Inflammatory macrophage (primary cell): ENCODE data around the gene RPS6KB2.
"Not testable (repeated sequence)": the region's sequence is repeated elsewhere in the genome, so short reads cannot be mapped to it uniquely, and the experiment has no call there.

Source experiments
- DNase-seq, 2 donors: peaks; one replicate each; pipeline ENCODE4 v3.0.0-alpha.2; 2020 to 2022

Gene RPS6KB2

DNA sequence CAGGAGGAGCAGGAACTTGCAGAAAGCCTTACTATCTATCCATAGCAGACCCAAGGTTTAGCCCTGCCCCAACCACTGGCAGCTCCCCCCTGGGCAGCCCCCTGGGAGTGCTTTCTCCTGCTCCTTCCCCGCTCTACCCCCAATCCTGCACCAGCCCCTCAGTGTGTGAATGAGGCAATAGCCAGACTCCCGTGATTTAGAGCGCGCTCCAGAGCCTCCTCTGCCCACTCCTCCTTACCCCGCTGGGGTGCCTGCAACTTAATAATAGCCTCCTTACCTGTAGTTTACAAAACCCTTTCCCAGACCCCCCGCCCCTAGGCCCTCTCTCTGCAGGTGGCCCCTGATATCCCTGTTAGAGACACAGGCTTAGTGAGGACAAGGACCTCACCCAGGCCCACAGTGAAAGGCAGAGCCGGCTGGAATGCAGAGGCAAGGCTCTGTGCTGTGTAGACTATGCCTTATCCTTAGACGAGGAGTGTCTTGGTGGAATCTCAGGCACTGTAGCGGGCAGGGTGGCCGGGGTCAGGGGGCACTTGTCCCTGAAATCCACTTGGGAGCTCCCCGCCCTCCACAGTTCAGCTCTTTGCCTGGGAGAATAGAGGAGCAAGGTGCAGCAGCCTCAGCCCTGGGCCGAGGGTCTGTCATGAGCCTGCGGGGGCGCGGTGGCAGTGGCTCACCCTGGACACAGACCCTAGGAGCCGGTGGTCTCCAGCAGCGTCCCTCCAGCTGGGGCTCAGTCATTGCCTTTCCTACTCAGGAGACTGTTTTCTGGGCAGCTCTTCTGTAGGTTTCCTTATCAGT, 17.1 kb upstream of the RPS6KB2 start:
- DNase-seq, result no peak

DNA sequence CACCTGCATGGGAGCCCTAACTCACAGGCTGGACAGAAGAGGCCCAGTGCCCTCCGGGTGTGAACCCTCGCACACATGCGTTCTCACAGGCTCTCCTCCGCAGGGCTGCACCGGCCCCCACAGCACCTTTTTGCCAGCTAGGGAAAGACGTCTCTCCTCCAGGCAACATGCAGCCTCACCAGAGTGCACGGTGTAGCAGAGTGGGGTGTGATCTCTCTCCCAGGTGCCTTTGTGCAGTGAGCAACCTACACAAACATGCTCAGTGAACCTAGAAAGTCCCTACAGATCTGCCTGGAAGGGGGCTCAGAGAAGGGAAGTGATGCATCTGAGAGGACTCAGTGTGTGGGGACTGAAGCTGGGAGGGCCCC, 16.5 kb upstream of the RPS6KB2 start:
- no peak for DNase-seq

DNA sequence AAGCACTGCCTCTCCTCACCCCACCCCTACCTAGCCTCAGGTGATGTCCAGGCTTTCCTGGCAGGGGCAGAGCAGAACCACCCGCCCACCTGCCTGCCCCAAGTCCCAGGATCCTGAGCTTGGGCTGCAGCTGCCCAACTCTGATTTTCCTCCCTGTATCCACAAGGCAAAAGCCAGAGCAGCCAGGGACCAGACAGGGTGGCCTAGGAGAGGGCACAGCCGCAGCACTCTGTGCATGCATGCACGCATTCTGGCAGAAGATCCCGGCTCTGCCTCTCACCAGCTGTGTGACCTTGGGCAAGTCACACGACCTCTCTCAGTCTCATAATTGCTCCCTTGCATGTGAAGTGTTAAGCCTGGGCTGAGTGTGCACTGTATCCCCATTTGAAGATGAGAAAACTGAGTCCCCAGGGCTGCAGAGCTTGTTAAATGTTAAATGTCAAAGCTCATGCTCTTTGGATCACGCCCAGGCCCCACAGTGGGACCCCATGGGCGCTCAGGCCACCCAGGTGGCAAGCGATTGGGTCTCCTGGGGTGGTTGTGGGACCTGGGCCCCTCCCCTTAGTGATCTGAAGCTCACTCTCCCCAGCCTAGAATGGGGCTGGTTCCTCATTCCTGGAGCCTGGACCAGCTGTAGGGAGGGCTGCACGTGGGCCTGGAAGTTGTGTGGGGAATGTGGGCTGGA, 15.7 kb upstream of the RPS6KB2 start:
- no peak for DNase-seq

DNA sequence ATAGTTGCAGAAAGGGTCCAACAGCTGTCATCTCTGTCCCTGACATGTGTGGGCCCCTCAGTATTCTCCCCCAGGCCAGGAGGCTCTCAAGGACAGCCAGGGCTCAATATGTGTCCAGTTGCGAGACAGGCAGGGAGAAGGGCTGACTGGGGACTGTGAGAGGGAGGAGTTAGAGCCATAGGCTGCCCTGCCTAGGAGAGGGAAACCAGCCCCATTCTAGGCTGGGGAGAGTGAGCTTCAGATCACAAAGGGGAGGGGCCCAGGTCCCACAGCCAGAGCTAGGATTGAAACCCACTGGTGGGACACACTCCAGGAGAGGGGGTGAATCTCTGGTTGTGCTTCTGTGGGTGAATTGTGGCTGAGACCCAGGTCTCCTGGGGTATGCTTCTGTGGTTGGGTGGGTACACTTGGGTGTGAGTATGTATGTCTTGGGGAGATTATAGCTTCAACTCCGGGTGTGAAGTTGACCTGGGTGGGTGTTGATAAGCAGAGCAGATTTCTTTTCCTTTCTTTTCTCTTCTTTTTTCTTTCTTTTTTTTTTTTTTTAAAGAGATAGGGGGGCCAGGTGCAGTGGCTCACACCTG, 14.9 kb upstream of the RPS6KB2 start:
- no peak for DNase-seq

DNA sequence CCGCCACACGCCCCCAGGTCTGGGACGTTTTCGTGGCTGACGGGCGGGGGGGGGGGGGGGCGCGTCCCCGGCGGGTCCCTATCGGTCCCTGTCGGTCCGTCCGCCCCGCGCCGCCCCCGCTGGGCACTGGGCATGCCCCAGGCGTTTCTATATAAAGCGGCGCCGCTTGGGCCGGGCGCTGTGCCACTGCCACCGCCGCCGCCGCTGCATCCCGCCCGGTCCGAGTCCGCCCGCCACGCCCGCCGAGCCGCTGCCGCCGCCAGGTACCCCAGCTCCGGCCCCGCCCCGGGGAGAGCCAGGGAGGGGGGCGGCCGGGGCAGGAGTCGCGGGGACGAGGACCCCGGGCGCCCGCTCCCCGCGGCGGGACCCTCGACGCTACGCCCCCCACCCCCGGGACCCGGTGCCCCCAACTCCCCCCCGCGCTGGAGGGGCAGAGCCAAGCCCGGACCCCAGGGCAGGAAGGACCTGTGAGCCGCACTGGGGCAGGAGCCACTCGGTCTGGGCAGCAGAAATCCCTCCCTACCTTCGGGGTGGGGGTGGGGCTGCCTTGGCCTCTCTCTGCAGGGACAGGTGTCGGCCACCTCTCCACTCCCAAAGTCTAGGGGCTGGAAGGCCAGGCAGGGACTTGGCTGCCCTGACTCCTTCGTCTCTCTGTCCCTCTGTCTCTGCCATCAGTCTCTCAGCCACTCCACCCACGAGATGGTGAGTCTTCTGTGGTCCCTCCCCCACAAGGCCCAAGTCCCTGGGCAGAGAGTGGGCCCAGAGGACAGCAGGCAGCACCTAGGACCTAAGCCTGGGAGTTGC, 12.6 kb upstream of the RPS6KB2 start, which contains the start of gene CARNS1:
TSS of gene CARNS1 (plus strand) at position 178 of the 804 bp plus-strand sequence. CDS start at position 700, 522 bp downstream.
- DNase-seq, result no peak

DNA sequence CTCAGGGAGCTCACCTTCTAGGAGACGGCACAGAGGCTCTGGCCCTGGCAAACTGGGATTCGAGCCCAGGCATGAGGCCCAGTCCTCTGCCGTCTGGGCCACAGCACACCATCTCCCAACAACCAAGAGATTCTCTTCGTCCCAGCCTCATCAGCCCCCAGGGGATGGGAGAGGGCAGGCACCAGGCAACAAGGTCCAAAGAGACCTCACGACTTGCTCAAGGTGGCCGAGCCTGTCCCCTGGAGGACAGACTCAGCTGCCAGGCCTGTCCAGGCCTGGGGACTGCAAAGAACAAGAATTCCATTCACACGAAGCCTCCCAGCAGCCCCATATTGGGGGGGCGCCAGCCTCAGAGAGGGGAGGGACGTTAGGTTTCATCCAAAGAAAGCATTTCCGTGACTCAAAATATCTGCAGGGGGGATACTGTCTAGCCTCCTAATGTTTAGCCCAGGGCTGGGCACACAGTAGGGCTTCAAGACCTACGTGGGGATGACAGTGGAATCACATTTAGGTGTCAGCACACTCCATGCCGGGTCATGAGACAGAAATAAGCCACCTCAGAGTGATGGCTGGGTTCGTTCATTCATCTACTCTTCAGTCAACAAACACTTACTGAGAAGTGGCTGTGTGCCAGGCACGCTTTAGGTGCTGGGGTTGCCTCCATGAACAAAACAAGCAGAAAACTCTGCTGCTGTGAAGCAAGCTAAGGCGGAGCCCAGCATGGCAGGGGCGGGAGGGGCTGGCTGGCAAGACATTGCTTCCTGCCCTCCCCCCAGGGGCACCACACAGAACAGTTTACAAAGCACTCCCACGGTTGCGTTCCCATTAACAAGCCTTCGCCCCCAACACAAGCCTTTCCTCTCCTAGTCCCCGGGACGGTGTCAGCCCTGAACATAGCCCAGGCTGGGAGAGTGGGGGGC, 11.6 kb upstream of the RPS6KB2 start:
- DNase-seq, result no peak

DNA sequence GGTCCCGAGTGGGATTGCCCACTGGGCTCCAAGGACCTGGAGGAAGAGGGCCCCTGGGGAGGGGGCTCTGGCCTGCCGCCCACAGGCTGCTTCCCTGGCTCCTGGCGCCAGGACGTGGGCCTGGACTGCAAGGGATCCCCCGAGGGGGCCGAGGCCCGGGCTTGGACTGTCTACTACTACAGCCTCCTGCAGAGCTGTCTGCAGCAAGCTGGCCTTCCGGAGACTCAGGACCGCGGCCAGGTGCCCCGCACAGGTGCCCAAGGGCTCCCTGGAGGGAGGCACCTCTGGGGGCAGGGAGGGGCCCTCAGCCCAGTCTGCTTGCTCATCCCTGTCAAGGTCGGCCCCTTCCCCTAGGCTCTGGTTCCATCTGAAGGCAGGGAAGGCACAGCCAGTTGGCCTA, 10.9 kb upstream of the RPS6KB2 start:
- DNase-seq, result no peak

DNA sequence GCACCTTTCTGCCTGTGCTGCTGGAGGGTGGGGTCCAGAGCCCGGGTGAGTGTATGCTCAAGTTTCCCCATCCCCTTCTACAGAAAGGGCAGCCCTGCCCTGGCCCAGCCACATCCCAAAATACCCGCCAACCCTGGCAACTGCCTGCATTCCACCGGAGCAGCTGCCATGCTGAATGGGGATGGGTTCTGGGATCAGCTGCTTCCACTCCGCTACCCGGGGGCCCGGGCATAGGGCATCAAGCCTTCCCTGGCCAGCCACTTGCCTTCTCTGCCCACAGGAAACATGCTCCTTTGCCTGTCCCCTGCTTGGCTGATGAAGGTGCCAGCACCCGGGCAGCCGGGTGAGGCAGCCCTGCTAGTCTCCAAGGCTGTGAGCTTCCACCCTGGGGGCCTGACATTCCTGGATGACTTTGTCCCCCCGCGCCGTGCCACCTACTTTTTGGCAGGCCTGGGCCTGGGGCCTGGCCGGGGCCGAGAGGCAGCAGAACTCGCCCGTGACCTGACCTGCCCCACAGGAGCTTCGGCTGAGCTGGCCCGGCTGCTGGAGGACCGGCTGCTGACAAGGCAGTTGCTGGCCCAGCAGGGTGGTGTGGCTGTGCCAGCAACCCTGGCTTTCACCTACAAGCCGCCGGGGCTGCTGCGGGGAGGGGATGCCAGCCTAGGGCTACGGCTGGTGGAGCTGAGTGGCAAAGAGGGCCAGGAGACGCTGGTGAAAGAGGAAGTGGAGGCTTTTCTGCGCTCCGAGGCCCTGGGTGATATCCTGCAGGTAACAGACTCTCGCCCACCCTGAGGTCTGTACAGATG, 9.6 kb upstream of the RPS6KB2 start:
- DNase-seq, result no peak

DNA sequence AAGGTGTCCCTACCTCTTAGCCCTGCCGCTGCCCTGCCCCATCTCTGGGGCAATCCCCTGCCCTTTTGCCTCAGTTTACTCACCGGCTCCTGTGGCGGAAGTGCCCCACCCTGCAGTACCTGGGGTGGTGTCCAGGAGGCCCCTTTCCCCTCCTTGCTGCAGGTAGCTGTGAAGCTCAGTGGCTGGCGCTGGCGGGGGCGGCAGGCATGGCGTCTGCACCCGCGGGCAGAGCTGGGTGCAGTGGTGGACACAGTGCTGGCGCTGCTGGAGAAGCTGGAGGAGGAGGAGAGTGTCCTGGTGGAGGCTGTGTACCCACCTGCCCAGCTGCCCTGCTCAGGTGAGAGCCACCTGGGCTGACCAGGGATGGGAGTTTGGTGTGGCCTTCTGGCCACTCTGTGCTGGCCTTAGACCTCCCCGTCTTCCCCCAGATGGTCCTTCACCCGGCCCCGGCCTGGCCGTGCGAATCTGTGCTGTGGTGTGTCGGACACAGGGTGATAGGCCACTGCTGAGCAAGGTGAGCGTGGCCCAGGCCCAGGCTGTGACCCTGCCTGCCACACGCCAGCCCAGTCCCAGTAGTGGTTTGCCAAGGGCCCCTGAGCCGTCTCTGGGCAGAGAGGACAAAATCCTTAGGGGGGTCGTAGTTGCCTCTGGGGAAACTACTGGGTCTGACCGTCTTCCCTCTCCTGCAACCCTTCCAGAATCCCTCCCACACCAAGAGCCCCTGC, 8.8 kb upstream of the RPS6KB2 start:
- no peak for DNase-seq

DNA sequence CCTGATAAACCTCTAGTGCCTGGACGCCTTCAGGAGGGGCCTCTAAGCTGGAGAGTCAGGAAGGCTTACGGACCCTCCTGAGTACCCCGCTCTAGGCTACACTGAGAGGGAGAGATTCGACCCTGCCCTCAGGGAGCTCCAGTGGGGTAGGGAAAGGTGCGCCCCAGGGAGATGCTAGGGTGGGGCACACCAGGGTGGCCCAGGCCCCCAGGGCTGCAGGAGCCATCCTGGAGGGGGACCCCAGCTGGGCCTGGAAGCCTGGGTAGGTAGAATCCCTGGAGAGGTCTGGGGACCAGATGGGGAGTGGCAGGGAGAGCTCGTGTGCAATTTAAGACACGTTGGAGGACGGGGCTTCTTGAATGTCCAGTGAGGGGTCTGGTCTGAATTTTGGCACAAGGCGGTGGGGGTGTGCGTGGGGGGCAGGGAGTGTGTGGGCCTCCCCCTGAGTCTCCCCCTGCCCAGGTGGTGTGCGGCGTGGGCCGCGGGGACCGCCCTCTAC, 8.1 kb upstream of the RPS6KB2 start:
- DNase-seq, result no peak

DNA sequence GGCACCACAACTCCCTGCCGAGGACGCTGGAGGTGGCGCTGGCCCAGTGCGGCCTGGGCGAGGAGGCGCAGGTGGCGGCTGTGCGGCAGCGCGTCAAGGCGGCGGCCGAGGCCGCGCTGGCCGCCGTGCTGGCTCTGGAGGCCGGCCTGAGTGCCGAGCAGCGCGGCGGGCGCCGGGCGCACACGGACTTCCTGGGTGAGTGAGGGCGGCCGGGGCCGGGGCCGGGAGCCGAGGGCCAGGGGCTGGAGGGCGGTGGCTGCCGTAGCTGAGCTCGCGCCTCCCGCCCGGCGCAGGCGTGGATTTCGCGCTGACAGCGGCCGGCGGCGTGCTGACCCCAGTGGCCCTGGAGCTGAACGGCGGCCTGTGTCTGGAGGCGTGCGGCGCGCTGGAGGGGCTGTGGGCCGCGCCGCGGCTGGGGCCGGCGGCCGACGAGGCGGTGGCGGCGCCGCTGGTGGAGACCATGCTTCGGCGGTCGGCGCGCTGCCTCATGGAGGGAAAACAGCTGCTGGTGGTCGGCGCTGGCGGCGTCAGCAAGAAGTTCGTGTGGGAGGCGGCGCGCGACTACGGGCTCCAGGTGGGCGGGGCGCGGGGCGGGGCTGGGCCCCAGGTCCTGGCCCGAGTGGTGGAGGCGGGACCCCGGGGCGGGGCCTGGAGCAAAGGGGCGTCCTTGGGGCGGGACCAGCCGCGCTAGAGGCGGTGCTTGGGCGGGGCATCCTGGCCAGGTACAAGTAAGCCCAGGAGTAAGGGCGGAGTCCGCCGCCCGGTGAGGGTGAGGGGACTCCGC, 7.5 kb upstream of the RPS6KB2 start:
- DNase-seq, result peak; percentile 88 to 94

DNA sequence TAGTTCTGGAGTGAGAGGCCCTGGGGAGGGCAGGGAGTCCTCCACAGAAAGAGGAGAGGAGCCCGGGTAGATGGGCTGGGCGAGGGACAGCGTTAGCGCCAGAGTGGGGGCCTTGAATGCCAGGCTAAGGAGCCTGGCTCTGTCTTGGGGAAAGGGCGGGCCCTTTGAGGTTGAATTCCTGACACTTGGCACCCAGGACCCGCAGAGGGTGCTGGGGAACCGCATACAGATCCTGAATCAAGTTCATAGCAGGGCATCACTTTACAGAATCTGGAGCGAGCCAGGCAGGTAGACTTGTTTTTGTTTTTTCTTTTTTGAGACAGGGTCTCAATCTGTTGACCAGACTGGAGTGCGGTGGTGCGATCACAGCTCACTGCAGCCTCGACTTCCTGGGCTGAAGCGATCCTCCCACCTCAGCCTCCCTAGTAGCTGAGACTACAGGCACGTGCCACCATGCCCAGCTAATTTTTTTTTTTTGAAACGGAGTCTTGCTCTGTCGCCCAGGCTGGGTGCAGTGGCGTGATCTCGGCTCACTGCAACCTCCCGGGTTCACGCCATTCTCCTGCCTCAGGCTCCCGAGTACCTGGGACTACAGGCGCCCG, 6.8 kb upstream of the RPS6KB2 start:
- DNase-seq, result no peak

DNA sequence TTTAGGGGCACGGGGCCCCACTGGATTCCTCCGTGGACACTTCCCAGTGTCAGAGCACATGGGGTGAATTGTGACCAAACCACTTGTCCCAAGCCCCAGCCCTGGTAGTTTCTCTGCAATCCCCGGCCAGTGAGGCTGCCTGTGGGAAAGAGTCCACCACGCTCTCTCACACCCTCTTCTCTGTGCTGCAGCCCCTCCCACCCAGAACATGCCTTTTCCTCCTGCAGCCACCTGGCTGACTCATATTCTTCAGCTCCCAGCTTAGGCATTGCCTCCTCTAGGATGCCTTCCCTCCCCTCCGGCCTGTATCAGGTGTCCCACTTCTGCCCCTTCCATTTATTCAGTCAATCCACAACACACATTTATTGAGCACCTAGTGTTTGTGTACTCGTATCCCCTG, 5.4 kb upstream of the RPS6KB2 start:
- no peak for DNase-seq

DNA sequence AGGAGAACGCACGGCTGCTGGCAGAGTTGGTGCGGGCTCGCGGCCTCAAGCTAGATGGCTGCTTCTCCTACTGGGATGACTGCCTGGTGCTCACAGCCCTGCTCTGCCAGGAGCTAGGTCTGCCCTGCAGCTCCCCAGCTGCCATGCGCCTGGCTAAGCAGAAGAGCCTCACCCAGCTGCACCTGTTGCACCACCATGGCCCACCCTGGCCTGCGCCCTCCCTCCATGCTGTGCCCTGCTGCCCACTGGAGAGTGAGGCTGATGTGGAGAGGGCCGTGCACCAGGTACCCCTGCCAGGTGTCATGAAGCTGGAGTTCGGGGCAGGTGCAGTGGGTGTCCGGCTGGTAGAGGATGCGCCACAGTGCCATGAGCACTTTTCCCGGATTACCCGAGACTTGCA, 4.8 kb upstream of the RPS6KB2 start:
- no peak for DNase-seq

DNA sequence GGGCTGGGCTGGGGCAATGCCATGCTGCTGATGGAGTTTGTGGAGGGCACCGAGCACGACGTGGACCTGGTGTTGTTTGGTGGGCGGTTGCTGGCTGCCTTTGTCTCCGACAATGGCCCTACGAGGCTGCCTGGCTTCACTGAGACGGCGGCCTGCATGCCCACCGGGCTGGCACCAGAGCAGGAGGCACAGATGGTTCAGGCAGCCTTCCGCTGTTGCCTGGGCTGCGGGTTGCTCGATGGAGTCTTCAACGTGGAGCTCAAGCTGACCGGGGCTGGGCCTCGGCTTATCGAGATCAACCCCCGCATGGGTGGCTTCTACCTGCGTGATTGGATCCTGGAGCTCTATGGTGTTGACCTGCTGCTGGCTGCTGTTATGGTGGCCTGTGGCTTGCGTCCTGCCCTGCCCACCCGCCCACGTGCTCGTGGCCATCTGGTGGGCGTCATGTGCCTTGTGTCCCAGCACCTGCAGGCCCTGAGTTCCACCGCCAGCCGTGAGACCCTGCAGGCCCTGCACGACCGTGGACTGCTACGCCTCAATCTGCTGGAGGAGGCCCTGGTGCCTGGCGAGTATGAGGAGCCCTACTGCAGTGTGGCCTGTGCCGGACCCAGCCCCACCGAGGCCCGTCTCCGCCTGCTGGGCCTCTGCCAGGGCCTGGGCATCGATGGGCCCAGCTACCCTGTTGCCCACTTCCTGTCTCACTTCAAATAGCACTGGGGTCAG, 4.2 kb upstream of the RPS6KB2 start:
- DNase-seq, result no peak

DNA sequence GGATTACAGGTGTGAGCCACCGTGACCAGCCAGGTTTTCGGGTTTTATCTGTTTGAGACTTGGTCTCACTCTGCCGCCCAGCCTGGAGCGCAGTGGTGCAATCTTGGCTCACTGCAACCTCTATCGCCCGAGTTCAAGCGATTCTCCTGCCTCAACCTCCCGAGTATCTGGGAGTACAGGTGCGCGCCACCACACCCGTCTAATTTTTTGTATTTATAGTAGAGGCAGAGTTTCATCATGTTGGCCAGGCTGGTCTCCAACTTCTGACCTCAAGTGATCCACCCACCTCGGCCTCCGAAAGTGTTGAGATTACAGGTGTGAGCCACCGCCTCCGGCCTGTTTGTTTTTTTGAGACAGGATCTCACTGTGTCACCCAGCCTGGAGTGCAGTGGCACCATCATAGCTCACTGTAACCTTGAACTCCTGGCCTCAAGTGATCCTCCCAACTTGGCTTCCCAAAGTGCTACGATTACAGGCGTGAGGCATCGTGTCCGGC, 882 bp upstream of the RPS6KB2 start:
- DNase-seq, result not testable (repeated sequence)

DNA sequence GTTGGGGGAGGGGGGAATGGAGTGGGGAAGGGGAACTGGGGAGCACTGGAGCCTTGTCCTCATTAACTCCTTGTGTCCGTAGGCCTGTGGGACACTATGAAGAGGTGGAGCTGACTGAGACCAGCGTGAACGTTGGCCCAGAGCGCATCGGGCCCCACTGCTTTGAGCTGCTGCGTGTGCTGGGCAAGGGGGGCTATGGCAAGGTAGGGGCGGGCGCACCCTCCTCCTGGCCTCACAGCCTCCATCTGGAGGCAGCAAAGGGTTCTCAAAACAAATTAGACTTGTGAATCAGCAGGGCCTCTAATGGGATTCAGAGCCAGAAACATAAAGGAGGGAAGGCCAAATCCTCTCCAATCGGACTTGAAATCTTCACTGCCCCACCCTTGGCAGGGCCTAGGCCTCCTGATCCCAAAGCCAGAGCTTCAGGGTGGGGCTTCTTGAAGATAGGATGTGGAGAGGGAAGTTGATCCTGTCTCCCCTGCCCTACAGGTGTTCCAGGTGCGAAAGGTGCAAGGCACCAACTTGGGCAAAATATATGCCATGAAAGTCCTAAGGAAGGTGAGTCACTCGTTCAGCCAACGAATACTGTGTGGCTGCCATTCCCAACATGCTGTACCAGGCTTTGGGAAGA, 859 bp downstream of the RPS6KB2 start:
- no peak for DNase-seq
